MM.1S (cell line): Measurements from ENCODE around the gene KCNA2.

Experiments
- EZH2phosphoT487 ChIP-seq: fragments of 300-600 bp; sonication (generic); IDR thresholded peaks from 2 replicates; pipeline ENCODE4 v1.6.1; 2018; ENCODE audit warnings: antibody characterized with exemption, low read length
- TF ChIP-seq, protein P1 (sequence below): fragments of 300-600 bp; sonication (generic); IDR thresholded peaks from 2 replicates; pipeline ENCODE4 v1.5.1; 2016; ENCODE audit warnings: antibody characterized with exemption, low read length, mixed read lengths

DNA sequence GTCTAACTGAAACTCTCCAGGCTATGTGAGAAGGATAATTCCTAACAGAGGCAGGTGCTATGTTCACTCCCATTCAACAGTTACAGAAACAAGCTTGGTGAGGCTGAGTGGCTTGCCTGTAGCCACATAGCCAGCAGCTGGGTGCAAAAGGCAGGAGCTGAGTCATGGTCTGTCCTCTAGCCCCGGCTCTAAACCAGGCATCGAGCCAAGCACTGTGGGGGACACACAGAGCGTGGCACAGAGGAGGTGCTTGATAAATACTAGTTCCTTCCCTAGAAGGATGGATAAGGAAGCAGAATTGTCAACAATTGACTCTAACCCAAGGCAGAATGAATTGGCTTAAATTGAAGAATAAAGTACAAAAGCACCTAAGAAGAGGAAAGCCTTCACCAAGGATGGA lies 10.4 kb upstream of the KCNA2 start:
- TF ChIP-seq, protein P1, sequence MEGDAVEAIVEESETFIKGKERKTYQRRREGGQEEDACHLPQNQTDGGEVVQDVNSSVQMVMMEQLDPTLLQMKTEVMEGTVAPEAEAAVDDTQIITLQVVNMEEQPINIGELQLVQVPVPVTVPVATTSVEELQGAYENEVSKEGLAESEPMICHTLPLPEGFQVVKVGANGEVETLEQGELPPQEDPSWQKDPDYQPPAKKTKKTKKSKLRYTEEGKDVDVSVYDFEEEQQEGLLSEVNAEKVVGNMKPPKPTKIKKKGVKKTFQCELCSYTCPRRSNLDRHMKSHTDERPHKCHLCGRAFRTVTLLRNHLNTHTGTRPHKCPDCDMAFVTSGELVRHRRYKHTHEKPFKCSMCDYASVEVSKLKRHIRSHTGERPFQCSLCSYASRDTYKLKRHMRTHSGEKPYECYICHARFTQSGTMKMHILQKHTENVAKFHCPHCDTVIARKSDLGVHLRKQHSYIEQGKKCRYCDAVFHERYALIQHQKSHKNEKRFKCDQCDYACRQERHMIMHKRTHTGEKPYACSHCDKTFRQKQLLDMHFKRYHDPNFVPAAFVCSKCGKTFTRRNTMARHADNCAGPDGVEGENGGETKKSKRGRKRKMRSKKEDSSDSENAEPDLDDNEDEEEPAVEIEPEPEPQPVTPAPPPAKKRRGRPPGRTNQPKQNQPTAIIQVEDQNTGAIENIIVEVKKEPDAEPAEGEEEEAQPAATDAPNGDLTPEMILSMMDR = no peak
- TF ChIP-seq EZH2phosphoT487 = no peak
